ENCODE measurements around the gene ZBED1.
"Not testable (repeated sequence)": the region's sequence is repeated elsewhere in the genome, so short reads cannot be mapped to it uniquely, and the experiment has no call there.

Gene ZBED1

GRCh38 chrX:2519638-2520037 lies 18.9 kb upstream of the ZBED1 start:
- DNase-seq (ENCODE audit: low read depth): not testable (repeated sequence)

GRCh38 chrX:2517055-2517454 lies 16.3 kb upstream of the ZBED1 start:
- DNase-seq (ENCODE audit: low read depth): no peak

DNA sequence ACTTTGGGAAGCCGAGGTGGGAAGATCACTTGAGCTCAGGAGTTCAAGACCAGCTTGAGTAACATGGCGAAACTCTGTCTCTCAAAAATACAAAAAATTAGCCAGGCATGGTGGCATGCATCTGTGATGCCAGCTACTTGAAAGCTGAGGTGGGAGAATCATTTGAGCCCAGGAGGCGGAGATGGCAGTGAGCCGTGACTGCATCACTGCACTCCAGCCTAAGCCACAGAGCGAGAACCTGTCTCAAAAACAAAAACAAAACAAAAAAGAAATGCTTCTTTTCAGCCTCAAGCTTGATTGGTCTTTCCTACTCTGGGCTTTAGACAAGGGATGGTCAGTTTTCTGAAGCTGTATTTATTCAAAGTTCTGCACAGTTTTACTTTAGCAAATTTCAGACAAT lies 15.8 kb upstream of the ZBED1 start:
- DNase-seq (ENCODE audit: low read depth): no peak

- DNase-seq (ENCODE audit: low read depth): no peak
These were observed 13.4 kb upstream of the ZBED1 start for GRCh38 chrX:2514131-2514530.

DNA sequence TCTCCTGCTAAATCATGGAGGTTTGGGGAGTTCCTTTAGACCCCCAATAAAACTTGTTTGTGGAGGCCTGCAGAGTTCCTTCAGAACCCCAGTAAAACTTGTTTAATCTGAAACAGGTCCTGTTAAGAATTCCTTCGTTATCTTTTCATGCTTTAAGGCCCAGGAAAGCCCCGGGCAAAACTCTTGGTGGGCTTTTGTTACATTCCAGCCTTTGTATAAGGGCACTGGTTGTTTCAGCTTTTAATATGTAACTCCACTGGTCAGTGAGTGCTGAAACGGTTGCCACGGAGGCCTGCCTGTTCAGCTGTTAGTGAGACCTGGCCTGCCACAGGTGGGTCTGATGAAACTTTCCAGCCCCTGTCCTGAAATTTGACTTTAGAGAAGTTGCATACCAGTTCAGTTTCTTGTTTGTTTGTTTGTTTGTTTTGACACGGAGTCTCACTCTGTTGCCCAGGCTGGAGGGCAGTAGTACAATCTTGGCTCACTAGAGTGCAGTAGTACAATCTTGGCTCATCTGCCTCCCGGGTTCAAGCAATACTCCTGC lies 12.4 kb upstream of the ZBED1 start:
- no peak for DNase-seq (ENCODE audit: low read depth)

- DNase-seq (ENCODE audit: low read depth): no peak
These were observed 11.7 kb upstream of the ZBED1 start for GRCh38 chrX:2512501-2512900.

DNA sequence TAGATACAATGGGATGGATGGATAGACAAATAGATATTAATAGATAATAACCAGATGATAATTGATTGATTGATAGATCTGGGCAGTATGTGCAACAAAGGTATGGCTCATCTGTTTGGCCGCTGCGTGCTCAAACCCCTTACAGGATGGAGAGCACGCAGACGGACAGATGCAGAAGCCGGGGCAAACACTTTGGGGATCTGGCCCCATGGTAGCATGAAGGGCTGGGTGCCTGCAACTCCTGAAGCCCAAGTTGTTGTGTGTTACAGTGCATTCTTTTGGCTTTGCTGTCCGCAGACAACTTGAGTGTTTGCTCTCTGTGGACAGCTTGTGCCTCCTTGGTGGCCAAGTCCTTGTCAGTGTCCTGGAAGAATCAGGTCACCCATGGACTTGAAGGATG lies 10.6 kb upstream of the ZBED1 start:
- no peak for DNase-seq (ENCODE audit: low read depth)

DNA sequence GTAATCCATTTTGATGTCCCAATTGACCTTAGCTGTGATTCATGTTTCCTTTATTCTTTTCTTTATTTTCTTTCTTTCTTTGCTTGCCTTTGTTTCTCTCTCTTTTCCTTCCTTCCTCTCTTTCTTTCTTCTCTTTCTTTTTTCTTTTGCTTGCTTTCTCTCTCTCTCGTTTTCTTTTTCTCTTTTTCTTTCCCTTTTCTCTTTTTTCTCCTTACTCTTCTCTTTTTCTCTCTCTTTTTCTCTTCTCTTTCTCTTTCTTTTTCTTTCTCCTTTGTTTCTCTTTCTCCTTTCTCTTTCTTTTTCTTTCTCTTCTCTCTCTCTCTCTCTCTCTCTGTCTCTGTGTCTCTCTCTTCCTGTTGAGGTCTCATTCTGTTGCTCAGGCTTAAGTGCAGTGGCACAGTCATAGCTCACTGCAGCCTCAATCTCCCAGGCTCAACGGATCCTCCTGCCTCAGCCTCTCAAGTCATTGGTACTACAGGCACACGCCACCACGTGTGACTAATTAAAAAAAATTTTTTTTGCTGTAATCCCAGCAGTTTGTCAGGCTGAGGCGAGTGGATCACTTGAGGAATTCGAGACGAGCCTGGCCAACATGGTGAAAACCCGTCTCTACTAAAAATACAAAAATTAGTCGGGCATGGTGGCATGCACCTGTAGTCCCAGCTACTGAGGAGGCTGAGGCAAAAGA lies 8.0 kb upstream of the ZBED1 start:
- DNase-seq (ENCODE audit: low read depth): no peak

DNA sequence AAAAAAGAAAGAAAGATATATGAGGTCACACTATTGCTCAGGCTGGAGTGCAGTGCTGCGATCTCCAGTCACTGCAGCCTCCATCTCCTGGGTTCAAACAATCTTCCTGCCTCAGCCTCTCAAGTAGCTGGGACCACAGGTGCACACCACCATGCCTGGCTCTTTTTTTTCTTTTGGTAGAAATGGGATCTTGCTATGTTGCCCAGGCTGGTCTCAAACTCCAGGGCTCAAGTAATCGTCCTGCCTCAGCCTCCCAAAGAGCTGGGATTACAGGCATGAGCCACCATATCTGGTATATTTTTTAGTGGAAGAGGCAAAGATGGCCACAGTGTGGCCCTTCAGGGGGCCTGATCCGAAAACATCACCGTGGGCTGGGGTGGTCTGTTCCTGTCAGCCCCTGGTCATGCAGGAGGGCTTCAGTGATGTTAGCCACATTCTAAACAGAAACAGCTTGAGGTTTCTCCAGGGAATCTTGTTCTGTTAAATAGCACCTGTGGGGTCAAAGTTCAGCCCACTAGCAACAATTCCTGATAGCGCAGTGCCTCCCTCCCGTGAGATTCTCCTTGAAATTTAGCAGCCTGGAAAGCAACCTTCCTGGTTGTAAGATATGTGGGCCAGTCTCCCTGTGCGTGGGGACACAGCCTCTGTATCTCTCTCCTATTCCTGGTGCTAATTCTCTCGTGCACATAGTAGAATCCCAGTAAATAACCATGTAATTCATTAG lies 7.3 kb upstream of the ZBED1 start:
- DNase-seq (ENCODE audit: low read depth): no peak

DNA sequence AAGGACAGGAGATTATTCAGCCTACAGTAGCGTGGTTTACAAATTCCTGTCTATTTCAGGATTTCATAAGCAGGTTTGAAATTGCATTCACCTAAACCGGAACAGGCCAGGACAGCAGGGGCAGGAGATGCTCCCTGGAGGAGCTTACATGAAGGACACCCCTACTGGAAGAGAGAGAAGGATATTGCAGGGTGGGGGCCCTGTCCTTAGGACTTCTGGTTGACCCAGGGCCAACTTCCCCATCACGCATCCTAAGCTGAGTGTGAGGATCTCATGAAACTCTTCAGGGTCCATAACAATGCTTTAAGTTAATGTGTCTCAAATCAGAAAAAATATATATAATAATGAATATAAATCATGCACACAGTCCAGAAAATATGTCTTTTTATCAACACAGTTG lies 6.4 kb upstream of the ZBED1 start:
- DNase-seq (ENCODE audit: low read depth): no peak

GRCh38 chrX:2505341-2505740 lies 4.6 kb upstream of the ZBED1 start:
- not testable (repeated sequence) for DNase-seq (ENCODE audit: low read depth)

- DNase-seq (ENCODE audit: low read depth): no peak
These were observed 4.0 kb upstream of the ZBED1 start for GRCh38 chrX:2504706-2505332.

DNA sequence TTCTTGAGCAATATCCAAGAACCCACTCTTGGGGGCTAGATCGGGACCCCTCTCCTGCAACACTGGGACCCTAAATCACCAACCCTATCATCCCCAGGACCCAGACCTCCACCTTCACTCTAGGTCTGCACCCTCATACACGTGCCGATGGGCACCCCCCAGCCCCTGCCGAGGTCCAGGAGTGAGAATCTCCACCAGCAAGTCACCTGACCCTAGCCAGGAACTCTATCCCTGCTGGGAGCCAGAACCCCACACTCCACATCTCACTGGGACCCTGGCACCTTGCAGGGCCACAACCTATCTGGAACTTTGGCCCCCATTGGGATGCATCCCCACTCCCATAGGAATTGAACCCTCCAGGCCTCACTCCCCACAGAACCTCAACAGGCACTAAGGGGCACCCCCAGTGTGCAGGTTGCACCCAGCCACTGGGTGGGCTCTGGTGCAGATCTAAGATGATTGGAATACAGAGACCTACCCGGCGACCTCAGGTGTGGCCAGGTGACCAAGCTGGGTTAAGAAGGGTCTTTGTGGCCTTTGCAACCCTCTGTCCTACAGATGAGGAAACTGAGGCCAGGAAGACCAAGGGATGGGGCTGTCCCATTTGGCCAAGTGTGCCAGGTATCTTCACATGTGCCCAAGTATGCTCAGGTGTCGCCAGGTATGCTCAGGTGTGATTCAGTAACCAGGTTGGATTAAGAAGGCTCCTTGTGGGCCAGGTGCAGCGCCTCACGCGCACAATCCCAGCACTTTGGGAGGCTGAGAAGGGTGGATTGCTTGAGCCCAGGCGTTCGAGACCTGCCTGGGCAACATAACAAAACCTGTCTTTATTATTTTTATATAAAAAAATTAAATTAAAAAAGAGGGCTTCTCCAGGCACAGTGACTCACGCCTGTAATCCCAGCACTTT lies 3.1 kb upstream of the ZBED1 start:
- DNase-seq (ENCODE audit: low read depth): no peak

GRCh38 chrX:2502668-2503519 lies 2.1 kb upstream of the ZBED1 start:
- DNase-seq (ENCODE audit: low read depth): no peak

- no peak for DNase-seq (ENCODE audit: low read depth)
These were observed 1.4 kb upstream of the ZBED1 start for GRCh38 chrX:2502120-2502667.

DNA sequence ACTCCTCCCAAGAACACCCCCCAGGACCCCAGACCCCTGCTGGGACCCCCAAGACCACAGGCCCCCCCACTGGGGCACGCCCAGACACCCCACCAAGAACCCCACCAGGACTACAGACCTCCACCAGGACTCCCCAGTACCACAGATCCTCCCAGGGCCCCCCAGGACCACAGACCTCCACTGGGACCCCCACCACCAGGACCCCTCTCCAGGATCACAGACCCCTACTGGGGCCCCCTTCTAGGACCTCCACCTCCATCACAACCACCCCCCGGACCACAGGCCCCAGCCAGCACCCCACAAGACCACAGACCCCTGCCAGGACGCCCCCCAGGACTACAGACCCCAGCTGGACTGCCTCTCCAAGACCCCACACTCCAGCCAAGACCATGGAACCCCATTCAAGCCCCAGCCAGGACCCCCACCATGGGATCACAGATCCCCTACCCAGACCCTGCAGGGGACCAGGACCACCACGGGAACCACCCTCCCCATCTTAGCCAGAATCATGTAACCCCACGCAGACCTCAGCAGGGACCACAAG lies 855 bp upstream of the ZBED1 start:
- no peak for DNase-seq (ENCODE audit: low read depth)

- no peak for DNase-seq (ENCODE audit: low read depth)
These were observed 529 bp downstream of the ZBED1 start for GRCh38 chrX:2500091-2500802.

DNA sequence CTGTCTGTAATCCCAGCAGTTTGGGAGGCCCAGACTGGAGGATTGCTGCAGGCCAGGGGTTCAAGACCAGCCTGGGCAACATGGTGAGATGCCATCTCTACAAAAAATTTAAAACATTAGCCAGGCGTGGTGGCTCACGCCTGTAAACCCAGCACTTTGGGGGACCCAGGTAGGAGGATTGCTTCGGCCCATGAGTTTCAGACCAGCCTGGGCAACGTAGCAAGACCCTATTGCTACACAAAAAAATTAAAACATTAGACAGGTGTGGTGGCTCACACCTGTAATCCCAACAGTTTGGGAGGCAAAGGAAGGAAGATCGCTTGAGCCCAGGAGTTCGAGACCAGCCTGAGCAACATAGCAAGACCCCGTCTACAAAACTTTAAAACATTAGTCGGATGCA lies 1.3 kb downstream of the ZBED1 start:
- no peak for DNase-seq (ENCODE audit: low read depth)

DNA sequence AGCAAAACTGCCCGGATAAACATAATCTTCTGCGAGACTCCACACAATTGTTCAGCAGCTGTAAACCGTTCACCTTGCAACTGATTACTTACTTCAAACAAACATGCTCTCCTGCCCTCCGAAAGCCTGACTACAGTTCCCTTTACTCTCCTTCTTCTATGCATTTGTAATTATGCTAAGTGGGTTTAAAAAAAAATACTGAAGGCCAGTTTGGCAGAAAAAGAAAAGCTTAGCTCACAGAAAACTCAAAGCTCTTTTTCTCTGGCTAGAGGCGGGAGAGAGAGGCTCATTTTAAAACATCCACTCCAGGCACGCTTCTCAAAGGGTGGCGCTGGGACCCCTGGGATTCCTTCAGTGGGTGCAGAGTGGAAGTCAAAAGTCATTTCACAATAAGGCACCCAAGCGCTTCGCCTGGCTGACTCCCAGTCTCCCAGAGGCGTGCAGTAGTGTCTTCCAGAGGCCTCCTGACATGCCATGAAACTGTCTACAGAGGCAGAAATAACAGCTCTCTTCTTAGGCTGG lies 1.9 kb downstream of the ZBED1 start:
- no peak for DNase-seq (ENCODE audit: low read depth)

All from stimulated activated CD8-positive, alpha-beta memory T cell treated with anti-CD3 and anti-CD28 coated beads, Interleukin-15, amount 100 ng/mL, for 1 hour (primary cell).